Measurements from ENCODE around the gene TM7SF3. TPM values are rescaled to one million over a fixed set of nuclear protein-coding genes. Genes with fewer than 3 reads are reported as not detected.

The TM7SF3 gene
- total RNA-seq, 2 experiments from 2014 or later: 36.7 to 37.6 TPM

- POLR2A ChIA-PET: interaction anchor here (1.0 to 1.2 kb wide), 2 partner anchors 10 to 13 kb away, joined by 4 read pairs; partner anchors contain the start of gene MED21
- no peak for TF ChIP-seq CTCF (IDR thresholded peaks at IDR 0.05)
- Mint-ChIP-seq H3K27me3 (no peaks in the 10 kb centered on the region), H3K4me3 (no peak overlapping the region), H3K9me3 (peaks cover 1% of the 10 kb centered on the region), H3K36me3 (ENCODE audit: low read depth) (peaks cover 39% of the 10 kb centered on the region), H3K4me1 (ENCODE audit: low read depth) (no peaks in the 10 kb centered on the region), H3K27ac (no peak overlapping the region)
- intact Hi-C loops (cut with micrococcal nuclease): no loop called here
- ATAC-seq: no peak
- CTCF ChIA-PET: no interaction called here
- DNase-seq: no peak
Measured at GRCh38 chr12:27034607-27035293, 20.6 kb upstream of the TM7SF3 start.

GRCh38 chr12:27032679-27033078 is 18.5 kb upstream of the TM7SF3 start:
- Mint-ChIP-seq H3K27me3 (no peaks in the 10 kb centered on the region), H3K4me1 (ENCODE audit: low read depth) (no peaks in the 10 kb centered on the region), H3K36me3 (ENCODE audit: low read depth) (peaks cover 44% of the 10 kb centered on the region), H3K4me3 (no peak overlapping the region), H3K9me3 (no peaks in the 10 kb centered on the region), H3K27ac (no peak overlapping the region)
- DNase-seq: no peak
- ChIA-PET CTCF (interaction anchor here (0.6 kb wide), 1 partner anchor 110 kb away, joined by 3 read pairs; no protein-coding TSS in a partner anchor), POLR2A (no interaction called here)
- ATAC-seq: no peak
- TF ChIP-seq CTCF (IDR thresholded peaks at IDR 0.05): no peak
- intact Hi-C loops (cut with micrococcal nuclease): no loop called here

GRCh38 chr12:27031531-27031930 is 17.3 kb upstream of the TM7SF3 start:
- H3K27ac Mint-ChIP-seq: no peak overlapping the region
- ATAC-seq (no peak), DNase-seq (no peak)
- no peaks in the 10 kb centered on the region for H3K4me1 Mint-ChIP-seq (ENCODE audit: low read depth)
- ChIA-PET POLR2A (interaction anchor here (1.0 kb wide), 1 partner anchor 10 kb away, joined by 4 read pairs; the partner anchor contains the start of gene MED21), CTCF (no interaction called here)
- no peaks in the 10 kb centered on the region for H3K27me3 Mint-ChIP-seq
- no peak for TF ChIP-seq CTCF (IDR thresholded peaks at IDR 0.05)
- peaks cover 44% of the 10 kb centered on the region for H3K36me3 Mint-ChIP-seq (ENCODE audit: low read depth)
- intact Hi-C loops (cut with micrococcal nuclease): no loop called here
- H3K4me3 Mint-ChIP-seq: no peak overlapping the region
- no peaks in the 10 kb centered on the region for H3K9me3 Mint-ChIP-seq

- ChIA-PET CTCF (interaction anchor here (1.4 to 3.1 kb wide), 3 partner anchors 13 to 280 kb away, joined by 4 to 18 read pairs (median 6); no protein-coding TSS in a partner anchor), POLR2A (no interaction called here)
- Mint-ChIP-seq H3K4me3 (no peak overlapping the region), H3K9me3 (no peaks in the 10 kb centered on the region), H3K4me1 (ENCODE audit: low read depth) (peaks cover 32% of the 10 kb centered on the region), H3K36me3 (ENCODE audit: low read depth) (peaks cover 27% of the 10 kb centered on the region), H3K27me3 (no peaks in the 10 kb centered on the region), H3K27ac (no peak overlapping the region)
- TF ChIP-seq CTCF (IDR thresholded peaks at IDR 0.05): no peak
- DNase-seq (no peak), ATAC-seq (no peak)
- intact Hi-C loops (cut with micrococcal nuclease): no loop called here
Measured at GRCh38 chr12:27026257-27026656, 12.1 kb upstream of the TM7SF3 start.

DNA sequence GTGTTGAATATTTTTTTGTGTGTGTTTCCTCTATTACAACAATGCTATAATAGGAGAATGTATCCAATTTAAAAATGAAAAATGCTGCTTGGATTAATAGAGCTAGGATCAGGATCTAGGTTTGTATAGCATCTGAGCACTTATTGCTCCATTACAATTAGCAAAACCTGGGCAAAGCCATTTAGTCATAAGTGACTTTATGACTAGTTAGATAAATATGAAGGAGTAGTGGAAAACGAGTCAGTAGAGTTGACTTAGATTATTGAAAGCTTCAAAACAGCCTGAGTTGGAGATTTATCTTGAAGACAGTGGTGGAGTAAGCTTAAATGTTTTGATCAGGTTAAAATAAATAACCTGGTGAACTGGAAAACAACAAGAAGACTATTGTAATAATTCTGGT is 10.9 kb upstream of the TM7SF3 start:
- intact Hi-C loops (cut with micrococcal nuclease): no loop called here
- Mint-ChIP-seq H3K27me3 (no peaks in the 10 kb centered on the region), H3K9me3 (no peaks in the 10 kb centered on the region), H3K4me3 (no peak overlapping the region), H3K36me3 (ENCODE audit: low read depth) (peaks cover 24% of the 10 kb centered on the region), H3K27ac (no peak overlapping the region), H3K4me1 (ENCODE audit: low read depth) (peaks cover 32% of the 10 kb centered on the region)
- ATAC-seq (no peak), DNase-seq (no peak)
- ChIA-PET POLR2A (interaction anchor here (0.6 to 1.0 kb wide), 3 partner anchors 9 to 16 kb away, joined by 3 to 4 read pairs (median 3); no protein-coding TSS in a partner anchor), CTCF (interaction anchor here (1.0 to 1.5 kb wide), 4 partner anchors 10 to 281 kb away, joined by 3 to 11 read pairs (median 4); no protein-coding TSS in a partner anchor)
- no peak for TF ChIP-seq CTCF (IDR thresholded peaks at IDR 0.05)

Measured in activated CD8-positive, alpha-beta T cell treated with anti-CD3 and anti-CD28 coated beads for 36 hours (primary cell).